ENCODE measurements around the gene PRICKLE4.

The PRICKLE4 gene

DNA sequence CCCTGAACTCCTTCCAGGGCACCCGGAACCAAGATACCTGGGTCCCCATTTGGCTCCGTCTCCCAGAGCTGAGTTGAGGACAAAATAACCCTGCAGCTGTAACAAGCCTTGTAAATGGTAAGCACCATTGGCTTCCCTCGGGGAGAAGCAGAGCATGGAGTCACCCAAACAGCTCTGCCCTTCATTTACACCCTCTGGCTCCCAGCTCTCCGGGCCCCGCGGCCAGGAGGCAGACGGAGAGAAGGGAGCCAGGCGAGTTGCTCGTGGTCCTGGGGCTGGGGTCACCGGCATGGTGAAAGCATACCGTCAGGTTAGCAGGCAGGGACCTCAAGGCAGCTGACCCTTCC lies 47.2 kb upstream of the PRICKLE4 start:
- no peak for TF ChIP-seq EZH2phosphoT487 (IDR thresholded peaks at IDR 0.05; ENCODE audit: low read depth)
- TF ChIP-seq, protein P1, sequence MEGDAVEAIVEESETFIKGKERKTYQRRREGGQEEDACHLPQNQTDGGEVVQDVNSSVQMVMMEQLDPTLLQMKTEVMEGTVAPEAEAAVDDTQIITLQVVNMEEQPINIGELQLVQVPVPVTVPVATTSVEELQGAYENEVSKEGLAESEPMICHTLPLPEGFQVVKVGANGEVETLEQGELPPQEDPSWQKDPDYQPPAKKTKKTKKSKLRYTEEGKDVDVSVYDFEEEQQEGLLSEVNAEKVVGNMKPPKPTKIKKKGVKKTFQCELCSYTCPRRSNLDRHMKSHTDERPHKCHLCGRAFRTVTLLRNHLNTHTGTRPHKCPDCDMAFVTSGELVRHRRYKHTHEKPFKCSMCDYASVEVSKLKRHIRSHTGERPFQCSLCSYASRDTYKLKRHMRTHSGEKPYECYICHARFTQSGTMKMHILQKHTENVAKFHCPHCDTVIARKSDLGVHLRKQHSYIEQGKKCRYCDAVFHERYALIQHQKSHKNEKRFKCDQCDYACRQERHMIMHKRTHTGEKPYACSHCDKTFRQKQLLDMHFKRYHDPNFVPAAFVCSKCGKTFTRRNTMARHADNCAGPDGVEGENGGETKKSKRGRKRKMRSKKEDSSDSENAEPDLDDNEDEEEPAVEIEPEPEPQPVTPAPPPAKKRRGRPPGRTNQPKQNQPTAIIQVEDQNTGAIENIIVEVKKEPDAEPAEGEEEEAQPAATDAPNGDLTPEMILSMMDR (IDR thresholded peaks at IDR 0.05; ENCODE audit: low read depth, low read length): no peak
- H4K20me1 ChIP-seq (ENCODE audit: insufficient read depth, low read length): peaks cover 31% of the 10 kb centered on the region
- H3K4me1 ChIP-seq (ENCODE audit: low read length): peaks cover 45% of the 10 kb centered on the region
- peak overlapping the region; percentile 86 for H3K4me3 ChIP-seq (ENCODE audit: low read length)
- H2AFZ ChIP-seq (ENCODE audit: low read depth, low read length): no peak overlapping the region
- peaks cover 38% of the 10 kb centered on the region for H3K36me3 ChIP-seq (replicated peaks; ENCODE audit: low read depth, low read length)
- H3K4me2 ChIP-seq (ENCODE audit: low read length): peak overlapping the region; percentile 97
- H3K9me3 ChIP-seq (ENCODE audit: insufficient read depth, low read length): no peaks in the 10 kb centered on the region
- H3K79me2 ChIP-seq (ENCODE audit: low read length): peaks cover 56% of the 10 kb centered on the region
- H3K27me3 ChIP-seq (ENCODE audit: low read depth, low read length): no peaks in the 10 kb centered on the region
- peak overlapping the region; percentile 96 for H3K27ac ChIP-seq (ENCODE audit: low read length)
- H3K9ac ChIP-seq (ENCODE audit: low read length): peak overlapping the region; percentile 99

DNA sequence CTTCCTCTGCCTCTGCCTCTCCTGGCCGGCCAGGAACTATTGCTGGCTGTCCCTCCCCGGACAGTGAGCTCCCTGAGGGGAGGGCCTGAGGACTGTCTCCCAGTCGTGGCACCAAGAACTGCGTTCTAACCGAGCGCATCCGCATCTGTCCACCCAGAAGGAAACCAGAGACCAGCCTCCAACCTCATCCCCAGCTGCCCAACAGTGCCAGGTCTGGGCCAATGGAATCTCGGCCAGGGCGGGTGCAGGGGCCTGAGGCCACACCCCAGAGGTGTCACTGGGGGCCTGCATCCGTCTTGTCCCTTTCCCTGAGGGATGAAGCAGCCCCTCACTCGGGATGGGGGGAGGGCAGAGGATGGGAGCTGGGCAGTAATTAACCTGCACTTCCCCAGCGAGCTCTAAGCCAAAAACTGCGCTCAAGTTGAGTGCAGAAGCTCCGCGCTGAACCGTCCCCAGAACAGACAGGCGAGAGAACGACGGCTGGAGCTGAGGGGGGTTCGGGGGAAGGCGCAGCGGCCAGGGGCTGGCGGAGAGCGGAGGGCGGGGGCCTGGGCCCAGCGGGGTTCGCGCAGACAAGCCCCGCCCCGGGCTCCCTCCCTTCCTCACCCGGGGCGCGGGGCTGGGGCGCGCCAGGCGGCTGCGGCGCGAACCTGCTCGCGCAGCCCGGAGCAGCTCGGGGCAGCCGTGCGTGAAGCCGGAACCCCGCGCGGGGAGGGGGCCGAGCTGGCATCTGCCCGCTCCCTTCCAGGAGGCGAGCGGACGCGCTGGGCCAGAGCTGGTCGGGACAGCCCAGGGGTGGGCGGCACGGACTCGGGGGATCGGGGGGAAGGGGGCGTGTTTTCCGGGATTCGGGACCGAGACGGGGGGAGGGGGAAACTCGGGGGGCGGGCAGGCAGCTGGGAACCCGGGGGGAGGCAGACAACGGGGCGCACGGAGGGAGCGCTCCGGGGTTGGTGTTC lies 46.6 kb upstream of the PRICKLE4 start:
- TF ChIP-seq EZH2phosphoT487 (IDR thresholded peaks at IDR 0.05; ENCODE audit: low read depth): no peak
- TF ChIP-seq, protein P1 (IDR thresholded peaks at IDR 0.05; ENCODE audit: low read depth, low read length): peak; percentile 12; the same call in 1 of the 2 replicates
- peaks cover 49% of the 10 kb centered on the region for H3K79me2 ChIP-seq (ENCODE audit: low read length)
- H2AFZ ChIP-seq (ENCODE audit: low read depth, low read length): no peak overlapping the region
- H4K20me1 ChIP-seq (ENCODE audit: insufficient read depth, low read length): peaks cover 25% of the 10 kb centered on the region
- H3K36me3 ChIP-seq (replicated peaks; ENCODE audit: low read depth, low read length): peaks cover 38% of the 10 kb centered on the region
- H3K9me3 ChIP-seq (ENCODE audit: insufficient read depth, low read length): no peaks in the 10 kb centered on the region
- H3K4me3 ChIP-seq (ENCODE audit: low read length): peak overlapping the region; percentile 86
- H3K9ac ChIP-seq (ENCODE audit: low read length): peak overlapping the region; percentile 99
- peaks cover 40% of the 10 kb centered on the region for H3K4me1 ChIP-seq (ENCODE audit: low read length)
- no peaks in the 10 kb centered on the region for H3K27me3 ChIP-seq (ENCODE audit: low read depth, low read length)
- peak overlapping the region; percentile 97 for H3K4me2 ChIP-seq (ENCODE audit: low read length)
- H3K27ac ChIP-seq (ENCODE audit: low read length): peak overlapping the region; percentile 96

DNA sequence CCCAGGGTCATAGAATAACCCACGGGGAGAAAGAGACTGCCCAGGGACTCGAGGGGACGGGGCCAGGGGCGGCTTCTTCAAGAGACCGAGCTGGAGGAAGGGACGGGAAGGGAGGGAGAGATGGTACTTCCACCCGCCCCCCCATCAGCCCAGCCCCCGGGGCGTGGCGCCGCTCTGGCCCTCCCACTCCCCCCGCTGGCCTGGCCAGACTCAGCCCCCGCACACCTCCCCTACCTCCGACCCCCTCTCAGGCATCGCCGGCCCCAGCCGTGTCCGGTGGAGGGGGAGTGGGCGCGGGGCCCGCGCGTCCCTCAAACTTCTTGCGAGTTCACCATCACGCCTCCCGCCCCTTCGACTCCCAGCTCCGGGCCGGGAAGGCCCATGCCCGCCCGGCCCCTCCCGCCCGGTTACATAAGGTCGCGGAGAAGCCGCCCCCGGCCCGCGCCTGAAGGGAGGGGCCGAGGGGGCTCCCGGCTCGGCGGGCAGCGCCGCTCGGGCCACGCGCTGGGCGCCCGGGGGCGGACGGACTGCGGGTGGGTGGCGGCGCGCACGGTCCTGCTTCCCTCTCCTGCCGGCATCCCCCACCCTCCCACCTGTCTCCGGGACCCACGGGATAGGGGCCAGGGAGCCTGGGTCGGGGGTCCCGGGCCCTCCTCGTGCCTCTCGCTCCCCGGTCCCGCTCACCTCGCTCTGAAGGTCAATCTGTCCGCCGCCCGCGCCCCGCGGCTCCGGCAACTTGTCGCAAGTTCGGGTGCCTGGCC lies 45.7 kb upstream of the PRICKLE4 start:
- H3K4me1 ChIP-seq (ENCODE audit: low read length): peaks cover 32% of the 10 kb centered on the region
- peaks cover 29% of the 10 kb centered on the region for H3K36me3 ChIP-seq (replicated peaks; ENCODE audit: low read depth, low read length)
- H3K27ac ChIP-seq (ENCODE audit: low read length): peak overlapping the region; percentile 96
- H3K4me3 ChIP-seq (ENCODE audit: low read length): peak overlapping the region; percentile 86
- no peak for TF ChIP-seq EZH2phosphoT487 (IDR thresholded peaks at IDR 0.05; ENCODE audit: low read depth)
- TF ChIP-seq, protein P1 (IDR thresholded peaks at IDR 0.05; ENCODE audit: low read depth, low read length): no peak
- H2AFZ ChIP-seq (ENCODE audit: low read depth, low read length): no peak overlapping the region
- no peaks in the 10 kb centered on the region for H3K9me3 ChIP-seq (ENCODE audit: insufficient read depth, low read length)
- peaks cover 16% of the 10 kb centered on the region for H4K20me1 ChIP-seq (ENCODE audit: insufficient read depth, low read length)
- H3K9ac ChIP-seq (ENCODE audit: low read length): peak overlapping the region; percentile 99
- no peaks in the 10 kb centered on the region for H3K27me3 ChIP-seq (ENCODE audit: low read depth, low read length)
- H3K4me2 ChIP-seq (ENCODE audit: low read length): peak overlapping the region; percentile 65
- peaks cover 41% of the 10 kb centered on the region for H3K79me2 ChIP-seq (ENCODE audit: low read length)

All from OCI-LY3 (cell line).